Glutamatergic neuron (in vitro differentiated cells): Measurements from ENCODE around the gene FAM184A. TPM values are rescaled to one million over a fixed set of nuclear protein-coding genes. Genes with fewer than 3 reads are reported as not detected.

Source experiments
- DNase-seq: peaks from one replicate; pipeline ENCODE4 v3.0.0; 2022
- H3K27ac Mint-ChIP-seq: one replicate; pipeline ENCODE4 v1.8.0; 2020; ENCODE audit warnings: mild to moderate bottlenecking, mixed read lengths, inconsistent platforms; ENCODE audit not compliant: unreplicated experiment
- H3K27me3 Mint-ChIP-seq: one replicate; pipeline ENCODE4 v1.8.0; 2020; ENCODE audit warnings: mild to moderate bottlenecking, moderate library complexity, mixed read lengths, inconsistent platforms; ENCODE audit not compliant: unreplicated experiment
- H3K36me3 Mint-ChIP-seq: one replicate; pipeline ENCODE4 v1.8.0; 2020; ENCODE audit warnings: mild to moderate bottlenecking, mixed read lengths, inconsistent platforms; ENCODE audit not compliant: unreplicated experiment
- H3K4me1 Mint-ChIP-seq: one replicate; pipeline ENCODE4 v1.8.0; 2020; ENCODE audit warnings: mild to moderate bottlenecking, low read depth, mixed read lengths, inconsistent platforms; ENCODE audit not compliant: unreplicated experiment
- H3K4me3 Mint-ChIP-seq: one replicate; pipeline ENCODE4 v1.8.0; 2020; ENCODE audit warnings: mild to moderate bottlenecking, mixed read lengths, inconsistent platforms; ENCODE audit not compliant: unreplicated experiment
- H3K9me3 Mint-ChIP-seq: one replicate; pipeline ENCODE4 v1.8.0; 2020; ENCODE audit warnings: mild to moderate bottlenecking, moderate library complexity, mixed read lengths, inconsistent platforms; ENCODE audit not compliant: unreplicated experiment
- CTCF ChIP-seq: fragments of 200-600 bp; sonication (generic); IDR thresholded peaks from one replicate; pipeline ENCODE4 v1.5.0; 2021; ENCODE audit not compliant: partially characterized antibody, unreplicated experiment
- total RNA-seq: library from RNA; stranded (reverse); fragmentation: NEBNext Ultra II Directional; extraction: Animal tissue kit (Norgen Biotek cat#: 25700); gene quantifications from one replicate; pipeline ENCODE4 v1.2.1, GENCODE V29; 2021; ENCODE audit not compliant: unreplicated experiment

FAM184A gene
- total RNA-seq, 1 donor from 2014 or later = 20.0 TPM

- no peaks in the 10 kb centered on the region for H3K27me3 Mint-ChIP-seq
- H3K4me3 Mint-ChIP-seq = no peak overlapping the region
- H3K27ac Mint-ChIP-seq = no peak overlapping the region
- no peaks in the 10 kb centered on the region for H3K36me3 Mint-ChIP-seq
- peaks cover 15% of the 10 kb centered on the region for H3K4me1 Mint-ChIP-seq
- DNase-seq = no peak
- TF ChIP-seq CTCF = no peak
- no peaks in the 10 kb centered on the region for H3K9me3 Mint-ChIP-seq
Measured at GRCh38 chr6:119028091-119028490, 50.4 kb downstream of the FAM184A start.

GRCh38 chr6:119027465-119027864 is 51.0 kb downstream of the FAM184A start:
- H3K36me3 Mint-ChIP-seq = no peaks in the 10 kb centered on the region
- H3K27ac Mint-ChIP-seq = no peak overlapping the region
- peaks cover 15% of the 10 kb centered on the region for H3K4me1 Mint-ChIP-seq
- no peak overlapping the region for H3K4me3 Mint-ChIP-seq
- no peaks in the 10 kb centered on the region for H3K27me3 Mint-ChIP-seq
- H3K9me3 Mint-ChIP-seq = no peaks in the 10 kb centered on the region
- no peak for TF ChIP-seq CTCF
- no peak for DNase-seq

- H3K4me1 Mint-ChIP-seq = peaks cover 15% of the 10 kb centered on the region
Measured at GRCh38 chr6:119026822-119027221, 51.6 kb downstream of the FAM184A start.

GRCh38 chr6:119025793-119026192 is 52.7 kb downstream of the FAM184A start:
- Mint-ChIP-seq H3K27me3 (no peaks in the 10 kb centered on the region), H3K9me3 (no peaks in the 10 kb centered on the region), H3K27ac (no peak overlapping the region), H3K4me1 (peaks cover 15% of the 10 kb centered on the region), H3K36me3 (no peaks in the 10 kb centered on the region), H3K4me3 (no peak overlapping the region)
- DNase-seq = no peak
- TF ChIP-seq CTCF = no peak

More at GRCh38 chr6:119026822-119027221, 51.6 kb downstream of the FAM184A start:
- no peak overlapping the region for H3K4me3 Mint-ChIP-seq
- TF ChIP-seq CTCF = no peak
- H3K27ac Mint-ChIP-seq = no peak overlapping the region
- no peak for DNase-seq
- no peaks in the 10 kb centered on the region for H3K27me3 Mint-ChIP-seq
- no peaks in the 10 kb centered on the region for H3K9me3 Mint-ChIP-seq
- H3K36me3 Mint-ChIP-seq = no peaks in the 10 kb centered on the region

- Mint-ChIP-seq H3K36me3 (no peaks in the 10 kb centered on the region), H3K9me3 (no peaks in the 10 kb centered on the region), H3K4me3 (no peak overlapping the region), H3K27ac (no peak overlapping the region), H3K4me1 (peaks cover 15% of the 10 kb centered on the region), H3K27me3 (no peaks in the 10 kb centered on the region)
- no peak for TF ChIP-seq CTCF
- no peak for DNase-seq
Measured at GRCh38 chr6:119024111-119024510, 54.4 kb downstream of the FAM184A start.
